Tibial nerve (tissue), 4 donors: Measurements from ENCODE around the gene CARD18.

ENCODE experiments used
- EP300 ChIP-seq, 2 donors: sonication (generic); formaldehyde crosslinking; IDR thresholded peaks; one replicate each; pipeline ENCODE4 v1.6.1; 2017; ENCODE audit warnings: antibody characterized with exemption in 2 of 2, mild to moderate bottlenecking in 1 of 2
- POLR2A ChIP-seq, 2 donors: fragments of 450-650 bp; IDR thresholded peaks; one replicate each; pipeline ENCODE4 v1.6.1; 2017; ENCODE audit warnings: antibody characterized with exemption in 2 of 2, mild to moderate bottlenecking in 2 of 2, moderate library complexity in 2 of 2
- TF ChIP-seq, protein P1 (sequence below), 5 experiments: fragments of 200-600 bp in 3 of 5; fragments of 450-650 bp in 2 of 5; sonication (generic) in 3 of 5; IDR thresholded peaks; one replicate each; pipeline ENCODE4 v1.5.1; 2016 to 2019; ENCODE audit warnings: antibody characterized with exemption in 5 of 5, mild to moderate bottlenecking in 3 of 5, moderate library complexity in 2 of 5

DNA sequence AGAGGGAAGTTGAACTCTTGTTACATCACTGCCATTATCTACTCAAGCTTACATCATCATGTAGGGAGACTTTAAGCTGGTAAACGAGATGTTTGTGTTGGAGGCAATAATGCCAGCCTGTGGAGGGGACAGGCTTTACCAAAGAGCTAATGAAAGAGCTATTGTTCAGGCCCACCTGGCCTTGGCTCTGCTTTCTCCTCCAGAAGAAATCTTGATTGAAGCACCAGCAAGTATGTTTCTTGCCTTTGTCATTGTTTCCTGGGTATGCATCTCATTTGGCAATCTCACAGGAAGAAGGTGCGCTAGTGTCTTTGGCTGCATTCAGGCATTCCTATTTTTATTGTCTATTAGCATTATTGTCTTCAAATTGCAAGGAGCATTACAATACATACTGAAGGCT lies 16.7 kb upstream of the CARD18 start:
- TF ChIP-seq, protein P1, sequence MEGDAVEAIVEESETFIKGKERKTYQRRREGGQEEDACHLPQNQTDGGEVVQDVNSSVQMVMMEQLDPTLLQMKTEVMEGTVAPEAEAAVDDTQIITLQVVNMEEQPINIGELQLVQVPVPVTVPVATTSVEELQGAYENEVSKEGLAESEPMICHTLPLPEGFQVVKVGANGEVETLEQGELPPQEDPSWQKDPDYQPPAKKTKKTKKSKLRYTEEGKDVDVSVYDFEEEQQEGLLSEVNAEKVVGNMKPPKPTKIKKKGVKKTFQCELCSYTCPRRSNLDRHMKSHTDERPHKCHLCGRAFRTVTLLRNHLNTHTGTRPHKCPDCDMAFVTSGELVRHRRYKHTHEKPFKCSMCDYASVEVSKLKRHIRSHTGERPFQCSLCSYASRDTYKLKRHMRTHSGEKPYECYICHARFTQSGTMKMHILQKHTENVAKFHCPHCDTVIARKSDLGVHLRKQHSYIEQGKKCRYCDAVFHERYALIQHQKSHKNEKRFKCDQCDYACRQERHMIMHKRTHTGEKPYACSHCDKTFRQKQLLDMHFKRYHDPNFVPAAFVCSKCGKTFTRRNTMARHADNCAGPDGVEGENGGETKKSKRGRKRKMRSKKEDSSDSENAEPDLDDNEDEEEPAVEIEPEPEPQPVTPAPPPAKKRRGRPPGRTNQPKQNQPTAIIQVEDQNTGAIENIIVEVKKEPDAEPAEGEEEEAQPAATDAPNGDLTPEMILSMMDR (IDR thresholded peaks at IDR 0.05), result no peak
- TF ChIP-seq POLR2A (IDR thresholded peaks at IDR 0.05) (no peak), EP300 (IDR thresholded peaks at IDR 0.05) (no peak)
